Measurements from ENCODE around the gene TSPAN9.

The TSPAN9 gene

DNA sequence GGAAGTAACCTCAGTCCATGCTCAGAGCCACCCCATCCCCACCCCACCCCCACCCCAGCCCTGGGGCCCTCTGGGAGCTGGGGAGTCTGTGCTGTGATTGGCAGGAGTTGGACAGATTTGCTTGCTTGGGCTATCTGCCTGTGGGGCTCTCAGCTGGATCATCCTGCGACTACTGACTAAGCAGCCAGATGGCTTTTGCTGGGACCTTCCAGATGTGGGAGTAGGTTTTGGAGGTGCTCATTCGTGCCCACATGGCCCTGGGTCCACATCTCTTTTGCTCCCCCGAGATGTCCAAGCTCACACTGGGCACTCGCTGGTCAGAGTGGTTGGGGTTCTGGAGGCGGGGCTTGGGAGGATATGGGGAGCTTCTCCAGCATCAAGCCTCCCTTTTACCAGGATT is 138.9 kb downstream of the TSPAN9 start:
- Histone ChIP-seq H3K27ac (ENCODE audit: low read length) (no peak overlapping the region), H3K36me3 (ENCODE audit: insufficient read depth, low read depth, low read length) (no peaks in the 10 kb centered on the region), H3K27me3 (ENCODE audit: insufficient read depth, low read length) (no peaks in the 10 kb centered on the region), H3K9me3 (ENCODE audit: insufficient read depth, low read depth, low read length) (no peaks in the 10 kb centered on the region), H3K4me3 (ENCODE audit: low read length) (no peak overlapping the region), H3K9ac (ENCODE audit: low read depth, low read length) (no peak overlapping the region), H3K4me1 (ENCODE audit: insufficient read depth, low read length) (peaks cover 19% of the 10 kb centered on the region)

DNA sequence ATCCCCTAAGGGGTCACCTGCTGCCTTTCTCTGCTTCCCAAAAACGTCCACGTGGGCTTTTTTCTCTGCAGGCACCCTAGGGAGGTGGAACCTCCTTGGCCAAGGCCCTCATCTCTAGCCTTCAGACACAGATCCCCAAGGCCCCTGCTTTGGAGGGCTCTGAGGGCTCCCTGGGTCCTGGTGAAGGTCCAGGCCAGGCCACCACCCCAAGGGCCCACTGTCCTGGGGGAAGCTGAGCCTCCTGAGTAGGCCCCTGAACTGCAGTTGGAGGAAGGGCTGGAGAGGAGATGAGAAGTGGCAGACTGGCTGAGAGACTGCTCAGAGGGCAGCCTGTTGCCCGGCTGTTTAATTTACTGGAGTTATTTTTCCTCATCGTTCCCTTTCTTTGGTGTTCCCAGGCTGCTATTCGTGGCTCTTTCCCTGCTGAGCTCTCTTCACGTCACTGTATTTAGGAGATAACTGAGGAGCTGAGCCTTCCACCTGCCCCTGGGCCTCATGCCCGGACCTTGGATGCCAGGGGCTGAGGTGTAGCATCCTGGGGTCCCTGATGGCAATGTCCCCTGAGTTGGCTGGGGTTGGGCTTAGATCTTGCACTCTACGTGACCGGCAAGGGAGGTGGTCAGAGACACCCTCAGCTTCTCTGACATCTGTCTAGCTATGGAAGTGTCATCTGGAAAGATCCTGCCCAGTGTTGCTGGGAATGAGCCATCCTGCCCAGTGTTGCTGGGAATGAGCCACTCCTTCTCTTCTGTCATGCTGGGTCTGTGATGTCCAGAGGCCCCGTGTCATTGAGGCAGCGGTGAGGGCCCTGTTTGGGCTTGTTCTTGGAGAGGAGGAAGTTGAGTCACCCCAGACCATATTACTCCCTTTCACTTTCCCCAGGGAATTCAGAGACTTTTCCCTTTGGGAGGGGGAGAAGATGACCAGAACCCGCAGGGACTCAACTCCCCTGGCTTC is 139.8 kb downstream of the TSPAN9 start:
- Histone ChIP-seq H3K4me1 (ENCODE audit: insufficient read depth, low read length) (peaks cover 19% of the 10 kb centered on the region), H3K27ac (ENCODE audit: low read length) (no peak overlapping the region), H3K36me3 (ENCODE audit: insufficient read depth, low read depth, low read length) (no peaks in the 10 kb centered on the region)

DNA sequence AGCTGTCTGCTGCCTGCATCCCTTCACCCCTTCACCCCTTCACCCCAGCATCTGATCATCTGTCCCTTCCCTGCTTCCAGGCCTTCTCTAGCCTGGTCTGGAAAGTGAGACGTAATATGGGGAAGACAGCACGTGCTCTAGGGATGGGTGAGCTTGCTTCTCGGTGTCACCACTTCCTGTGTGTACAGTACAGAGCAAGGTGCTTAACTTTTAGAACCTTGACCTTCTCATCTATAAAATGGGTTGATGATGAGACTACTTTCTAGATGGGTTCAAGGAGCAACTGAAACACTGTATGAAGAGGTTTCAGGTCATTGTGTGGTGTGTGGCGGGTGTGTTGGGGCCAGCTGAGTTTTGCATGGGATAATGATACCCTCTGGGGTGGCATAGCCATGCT is 140.5 kb downstream of the TSPAN9 start:
- H3K4me3 ChIP-seq (ENCODE audit: low read length), result no peak overlapping the region
- peaks cover 19% of the 10 kb centered on the region for H3K4me1 ChIP-seq (ENCODE audit: insufficient read depth, low read length)
- no peak overlapping the region for H3K9ac ChIP-seq (ENCODE audit: low read depth, low read length)
- H3K9me3 ChIP-seq (ENCODE audit: insufficient read depth, low read depth, low read length), result no peaks in the 10 kb centered on the region
- no peaks in the 10 kb centered on the region for H3K36me3 ChIP-seq (ENCODE audit: insufficient read depth, low read depth, low read length)
- H3K27ac ChIP-seq (ENCODE audit: low read length), result no peak overlapping the region
- H3K27me3 ChIP-seq (ENCODE audit: insufficient read depth, low read length), result no peaks in the 10 kb centered on the region

More for the DNA sequence above, 139.8 kb downstream of the TSPAN9 start:
- H3K9ac ChIP-seq (ENCODE audit: low read depth, low read length), result no peak overlapping the region
- no peaks in the 10 kb centered on the region for H3K9me3 ChIP-seq (ENCODE audit: insufficient read depth, low read depth, low read length)
- H3K4me3 ChIP-seq (ENCODE audit: low read length), result no peak overlapping the region
- no peaks in the 10 kb centered on the region for H3K27me3 ChIP-seq (ENCODE audit: insufficient read depth, low read length)

DNA sequence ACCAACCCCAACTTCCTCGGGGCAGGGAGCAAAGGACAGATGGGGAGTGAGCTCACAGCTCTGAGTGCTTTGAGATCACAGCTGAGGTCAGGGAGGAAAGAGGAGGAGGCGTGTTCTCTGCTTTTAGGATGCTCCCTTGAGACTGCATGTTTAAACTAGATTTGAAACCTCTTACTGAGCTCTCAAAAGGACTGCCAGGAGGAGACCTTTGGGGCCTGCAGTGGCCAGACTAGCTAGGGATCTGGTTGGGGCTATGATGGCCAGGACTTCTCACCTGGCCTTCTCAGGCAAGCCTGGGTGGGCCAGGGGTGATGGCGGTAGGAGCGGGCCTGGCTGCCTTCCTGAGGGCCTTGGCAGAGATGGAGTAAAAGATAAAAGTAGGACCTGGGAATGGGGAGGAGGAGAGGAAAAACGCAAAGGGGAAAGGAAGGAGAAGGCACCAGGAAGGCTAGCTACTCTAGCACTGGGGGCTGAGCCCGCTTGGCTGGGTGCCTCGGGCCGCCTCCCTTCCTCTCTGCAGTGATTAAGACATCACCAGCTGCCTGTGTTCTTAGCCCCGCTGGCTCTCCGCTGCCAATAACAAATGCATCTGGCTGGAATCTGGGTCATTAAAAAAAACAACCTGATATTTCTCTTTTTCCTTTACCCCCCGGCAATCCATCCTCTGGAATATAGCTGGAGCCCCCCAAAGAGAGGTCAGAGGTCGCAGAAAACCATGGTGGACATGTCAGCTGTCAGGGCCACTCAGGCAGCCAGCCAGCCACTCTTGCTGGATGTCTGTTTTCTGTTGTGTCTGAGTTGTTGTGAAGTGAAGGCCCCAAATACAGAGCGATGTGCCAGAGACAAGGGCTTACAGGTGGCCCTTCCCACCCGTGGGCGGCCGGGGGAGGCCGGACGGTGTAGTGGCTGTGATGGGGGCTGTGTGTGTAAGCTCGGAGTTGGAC is 141.3 kb downstream of the TSPAN9 start:
- Histone ChIP-seq H3K9me3 (ENCODE audit: insufficient read depth, low read depth, low read length) (no peaks in the 10 kb centered on the region), H3K27ac (ENCODE audit: low read length) (no peak overlapping the region), H3K4me3 (ENCODE audit: low read length) (no peak overlapping the region), H3K27me3 (ENCODE audit: insufficient read depth, low read length) (no peaks in the 10 kb centered on the region), H3K4me1 (ENCODE audit: insufficient read depth, low read length) (peaks cover 15% of the 10 kb centered on the region), H3K9ac (ENCODE audit: low read depth, low read length) (no peak overlapping the region), H3K36me3 (ENCODE audit: insufficient read depth, low read depth, low read length) (no peaks in the 10 kb centered on the region)

DNA sequence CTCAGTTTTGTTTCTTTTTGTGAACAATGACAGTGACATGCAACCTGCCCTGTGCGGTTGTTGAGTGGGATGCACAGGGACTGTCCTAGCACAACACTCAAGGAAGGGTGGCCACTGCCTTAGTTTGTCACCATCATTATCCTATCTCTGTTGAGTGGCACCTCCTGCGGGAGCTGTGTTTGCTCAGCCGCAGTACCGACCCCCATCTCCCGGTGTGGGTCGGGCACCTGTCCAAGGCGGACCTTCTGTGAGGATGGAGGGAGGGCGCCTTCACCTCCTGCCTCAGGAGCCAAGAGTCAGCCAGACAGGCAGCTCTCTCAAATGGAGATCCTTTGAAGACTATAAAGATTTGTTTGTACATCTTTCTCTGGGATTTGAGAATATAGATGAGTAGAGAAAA is 142.1 kb downstream of the TSPAN9 start:
- peaks cover 11% of the 10 kb centered on the region for H3K4me1 ChIP-seq (ENCODE audit: insufficient read depth, low read length)
- no peak overlapping the region for H3K27ac ChIP-seq (ENCODE audit: low read length)
- H3K9me3 ChIP-seq (ENCODE audit: insufficient read depth, low read depth, low read length), result no peaks in the 10 kb centered on the region
- H3K36me3 ChIP-seq (ENCODE audit: insufficient read depth, low read depth, low read length), result no peaks in the 10 kb centered on the region
- no peak overlapping the region for H3K4me3 ChIP-seq (ENCODE audit: low read length)
- H3K9ac ChIP-seq (ENCODE audit: low read depth, low read length), result no peak overlapping the region
- no peaks in the 10 kb centered on the region for H3K27me3 ChIP-seq (ENCODE audit: insufficient read depth, low read length)

DNA sequence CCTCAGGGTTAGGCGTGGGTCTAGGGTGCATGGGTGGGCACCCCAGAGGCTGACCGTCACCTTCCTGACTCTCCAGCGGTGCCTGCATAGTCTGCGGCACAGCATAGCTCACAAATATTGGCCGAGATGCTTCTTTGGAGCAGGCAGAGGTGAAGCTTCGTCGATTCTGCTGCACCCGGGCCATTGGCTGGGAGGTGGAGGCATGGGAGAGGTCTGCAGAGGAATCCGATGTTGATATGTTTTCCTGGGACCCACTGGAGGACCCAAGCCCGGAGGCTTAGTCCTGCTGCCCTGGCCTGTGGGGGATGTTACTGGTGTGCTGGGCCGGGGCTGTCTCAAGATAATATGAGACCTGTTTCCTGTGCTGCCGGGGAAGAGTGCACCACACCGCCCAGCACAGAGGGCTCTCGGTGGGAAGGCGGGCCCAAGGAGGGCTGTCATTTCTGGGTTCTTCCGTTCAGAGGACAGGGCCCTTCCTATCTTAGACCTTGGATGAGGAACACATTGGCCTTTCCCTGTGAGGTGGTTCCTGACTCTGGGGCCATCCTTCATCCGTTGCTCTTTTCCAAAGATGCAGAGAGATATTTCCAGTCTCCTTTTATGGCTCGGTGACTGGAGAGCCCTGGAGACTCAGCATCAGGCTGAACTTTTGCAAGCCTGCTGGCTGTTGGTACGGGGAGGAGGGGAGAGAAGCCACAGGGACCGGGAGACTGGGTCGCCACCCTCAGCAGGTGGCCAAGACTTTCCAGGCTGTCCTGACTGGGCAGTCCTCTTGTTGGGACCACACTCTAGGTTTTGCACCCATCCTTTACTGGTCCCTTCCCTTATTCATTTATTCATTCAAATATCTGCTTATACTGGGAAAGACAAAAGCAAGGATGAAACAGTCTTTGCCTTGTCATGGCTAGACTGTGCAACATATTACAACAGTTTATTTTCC is 143.5 kb downstream of the TSPAN9 start:
- H3K4me3 ChIP-seq (ENCODE audit: low read length), result no peak overlapping the region
- H3K36me3 ChIP-seq (ENCODE audit: insufficient read depth, low read depth, low read length), result no peaks in the 10 kb centered on the region
- H3K4me1 ChIP-seq (ENCODE audit: insufficient read depth, low read length), result no peaks in the 10 kb centered on the region
- H3K27ac ChIP-seq (ENCODE audit: low read length), result no peak overlapping the region
- no peaks in the 10 kb centered on the region for H3K27me3 ChIP-seq (ENCODE audit: insufficient read depth, low read length)
- no peaks in the 10 kb centered on the region for H3K9me3 ChIP-seq (ENCODE audit: insufficient read depth, low read depth, low read length)
- H3K9ac ChIP-seq (ENCODE audit: low read depth, low read length), result no peak overlapping the region

DNA sequence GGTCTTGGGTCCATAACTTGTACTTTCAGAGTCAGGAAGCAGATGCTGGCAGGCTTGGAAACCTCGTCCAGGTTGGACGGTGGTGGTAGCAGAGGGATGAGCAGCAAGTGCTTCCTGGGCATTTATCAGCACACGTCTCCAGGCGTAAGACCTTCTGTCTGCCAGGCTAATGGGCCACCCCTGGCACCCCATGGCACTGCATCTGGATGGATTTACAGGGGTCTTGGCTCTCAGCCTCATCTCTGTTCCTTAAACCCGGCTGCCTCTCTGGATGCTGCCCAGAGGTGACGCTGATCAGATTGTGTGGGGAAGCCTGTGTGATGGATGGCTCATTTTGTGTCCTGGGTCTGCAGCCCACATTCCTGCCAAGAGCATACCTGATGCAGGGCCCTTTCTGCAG is 145.1 kb downstream of the TSPAN9 start:
- no peak overlapping the region for H3K27ac ChIP-seq (ENCODE audit: low read length)
- peaks cover 6% of the 10 kb centered on the region; the same call in 1 of the 2 replicates for H3K4me1 ChIP-seq (ENCODE audit: insufficient read depth, low read length)
- H3K36me3 ChIP-seq (ENCODE audit: insufficient read depth, low read depth, low read length), result no peaks in the 10 kb centered on the region
- no peak overlapping the region for H3K9ac ChIP-seq (ENCODE audit: low read depth, low read length)
- no peak overlapping the region for H3K4me3 ChIP-seq (ENCODE audit: low read length)
- H3K27me3 ChIP-seq (ENCODE audit: insufficient read depth, low read length), result no peaks in the 10 kb centered on the region
- H3K9me3 ChIP-seq (ENCODE audit: insufficient read depth, low read depth, low read length), result no peaks in the 10 kb centered on the region

DNA sequence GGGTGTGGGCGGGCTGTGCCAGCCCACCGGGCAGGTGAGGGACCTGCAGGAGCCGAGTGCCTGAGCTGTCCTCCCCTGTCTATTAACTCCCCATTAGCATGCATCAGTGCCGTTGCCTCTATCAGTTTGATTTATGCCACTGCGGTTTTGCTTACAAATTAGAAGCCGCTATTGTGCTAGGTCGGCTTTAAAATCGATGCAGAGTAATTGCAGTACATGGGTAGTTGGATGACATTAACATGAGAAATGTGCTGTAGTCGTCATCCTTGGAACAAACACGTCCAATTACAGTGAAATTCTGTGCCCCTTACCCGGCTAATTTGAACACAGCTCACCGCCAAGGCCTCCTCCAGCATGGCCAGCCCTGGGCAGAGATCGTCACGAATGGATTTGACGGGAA is 145.8 kb downstream of the TSPAN9 start:
- H3K27me3 ChIP-seq (ENCODE audit: insufficient read depth, low read length), result no peaks in the 10 kb centered on the region
- H3K4me1 ChIP-seq (ENCODE audit: insufficient read depth, low read length), result peaks cover 10% of the 10 kb centered on the region; the same call in 1 of the 2 replicates
- H3K27ac ChIP-seq (ENCODE audit: low read length), result no peak overlapping the region
- H3K4me3 ChIP-seq (ENCODE audit: low read length), result no peak overlapping the region
- no peaks in the 10 kb centered on the region for H3K36me3 ChIP-seq (ENCODE audit: insufficient read depth, low read depth, low read length)
- no peaks in the 10 kb centered on the region for H3K9me3 ChIP-seq (ENCODE audit: insufficient read depth, low read depth, low read length)
- H3K9ac ChIP-seq (ENCODE audit: low read depth, low read length), result no peak overlapping the region

DNA sequence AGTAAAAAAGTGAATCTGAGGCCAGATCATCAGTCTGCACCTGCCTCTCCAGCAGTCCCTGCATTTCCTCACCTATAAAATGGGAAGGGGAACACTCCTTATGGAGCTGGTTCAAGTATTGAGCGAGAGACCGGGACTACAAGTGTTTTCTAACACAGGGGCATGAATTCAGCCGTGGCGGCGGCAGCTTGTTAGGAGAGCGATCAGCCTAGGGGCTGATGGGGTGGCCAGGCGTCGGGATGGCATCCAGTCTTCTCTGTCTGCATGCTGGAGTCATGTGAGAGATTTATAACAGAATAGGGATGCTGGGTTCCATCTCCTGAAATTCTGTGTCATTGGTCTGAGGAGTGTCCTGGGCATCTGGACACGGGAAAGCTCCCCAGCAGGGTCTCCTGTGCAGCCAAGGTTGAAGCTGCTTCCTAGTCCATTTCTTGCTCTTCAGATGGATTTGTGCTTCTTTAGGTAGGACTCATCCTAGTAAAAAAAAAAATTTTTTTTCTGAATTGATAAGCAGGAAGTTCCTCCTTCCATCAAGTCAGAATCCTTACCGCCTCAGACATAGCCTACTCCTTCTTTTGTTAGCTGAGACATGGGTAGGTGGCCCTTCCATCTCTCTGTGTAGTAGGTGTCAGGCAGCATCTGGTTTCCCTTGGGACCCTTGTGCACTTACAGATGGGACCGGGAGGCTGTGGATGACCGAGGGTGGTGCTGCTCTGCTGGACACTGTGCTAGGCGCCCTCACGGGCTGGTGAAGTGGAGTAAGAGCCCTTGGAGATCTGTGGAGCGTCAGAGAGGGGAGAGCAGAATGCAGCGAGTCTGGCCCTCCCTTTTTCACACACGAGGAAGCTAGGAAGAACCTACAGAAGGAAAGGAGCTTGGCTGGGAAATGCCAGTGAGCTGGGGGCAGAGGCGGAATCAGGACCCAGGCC is 146.7 kb downstream of the TSPAN9 start:
- peaks cover 10% of the 10 kb centered on the region; the same call in 1 of the 2 replicates for H3K4me1 ChIP-seq (ENCODE audit: insufficient read depth, low read length)

DNA sequence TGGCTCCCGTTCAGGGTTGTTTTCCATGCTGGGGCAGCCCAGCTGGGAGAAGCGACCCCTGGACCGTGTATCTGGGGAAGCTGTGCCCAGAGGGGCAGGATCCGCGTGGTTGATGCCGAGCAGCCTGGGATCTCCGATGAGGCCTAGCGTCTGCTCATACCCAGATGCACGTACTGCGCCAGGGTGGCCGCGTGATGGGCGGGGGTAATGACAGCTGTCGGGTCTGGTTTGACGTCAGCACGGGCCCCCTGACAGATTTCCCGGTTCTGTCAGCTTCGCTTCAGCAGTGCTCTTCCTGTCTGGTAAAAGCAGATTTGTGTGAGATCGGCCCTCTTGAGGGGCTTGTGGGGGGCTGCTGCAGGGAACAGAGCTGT is 147.3 kb downstream of the TSPAN9 start:
- no peaks in the 10 kb centered on the region for H3K27me3 ChIP-seq (ENCODE audit: insufficient read depth, low read length)
- no peaks in the 10 kb centered on the region for H3K9me3 ChIP-seq (ENCODE audit: insufficient read depth, low read depth, low read length)
- no peaks in the 10 kb centered on the region for H3K36me3 ChIP-seq (ENCODE audit: insufficient read depth, low read depth, low read length)
- H3K4me1 ChIP-seq (ENCODE audit: insufficient read depth, low read length), result peaks cover 10% of the 10 kb centered on the region; the same call in 1 of the 2 replicates
- H3K27ac ChIP-seq (ENCODE audit: low read length), result no peak overlapping the region
- no peak overlapping the region for H3K9ac ChIP-seq (ENCODE audit: low read depth, low read length)
- H3K4me3 ChIP-seq (ENCODE audit: low read length), result no peak overlapping the region

More for the DNA sequence above, 146.7 kb downstream of the TSPAN9 start:
- no peak overlapping the region for H3K9ac ChIP-seq (ENCODE audit: low read depth, low read length)
- H3K9me3 ChIP-seq (ENCODE audit: insufficient read depth, low read depth, low read length), result no peaks in the 10 kb centered on the region
- no peak overlapping the region for H3K4me3 ChIP-seq (ENCODE audit: low read length)
- H3K27ac ChIP-seq (ENCODE audit: low read length), result no peak overlapping the region
- no peaks in the 10 kb centered on the region for H3K36me3 ChIP-seq (ENCODE audit: insufficient read depth, low read depth, low read length)
- no peaks in the 10 kb centered on the region for H3K27me3 ChIP-seq (ENCODE audit: insufficient read depth, low read length)
